Midbrain (tissue), 1 donor: ENCODE measurements around the gene KRTAP10-9.
"Not testable (repeated sequence)": the region's sequence is repeated elsewhere in the genome, so short reads cannot be mapped to it uniquely, and the experiment has no call there.

Experiments used
- DNase-seq: peaks from one replicate; lab custom pipeline; 2025; lab: John Stamatoyannopoulos, UW

KRTAP10-9 gene

GRCh38 chr21:44626673-44627143 lies at the start of gene KRTAP10-9:
Gene KRTAP10-9, plus strand, starts transcription at chr21:44627093. Its CDS starts 79 bp downstream, at chr21:44627172.
- DNase-seq = no peak

GRCh38 chr21:44578371-44579055 lies 48.4 kb upstream of the KRTAP10-9 start:
- no peak for DNase-seq

GRCh38 chr21:44579056-44579832 lies 47.6 kb upstream of the KRTAP10-9 start:
- no peak for DNase-seq

- no peak for DNase-seq
These were observed 47.1 kb upstream of the KRTAP10-9 start for GRCh38 chr21:44579833-44580144.

- not testable (repeated sequence) for DNase-seq
These were observed 46.6 kb upstream of the KRTAP10-9 start, which contains the start of gene KRTAP10-5 for GRCh38 chr21:44580231-44580821. Gene KRTAP10-5, minus strand, starts transcription at chr21:44580604. Its CDS starts 26 bp downstream, at chr21:44580578.

- no peak for DNase-seq
These were observed 45.7 kb upstream of the KRTAP10-9 start for GRCh38 chr21:44581158-44581557.

- DNase-seq = no peak
These were observed 44.8 kb upstream of the KRTAP10-9 start for GRCh38 chr21:44582055-44582454.

- DNase-seq = no peak
These were observed 43.6 kb upstream of the KRTAP10-9 start for GRCh38 chr21:44583089-44583799.

- DNase-seq = no peak
These were observed 43.1 kb upstream of the KRTAP10-9 start for GRCh38 chr21:44583800-44584147.

GRCh38 chr21:44585892-44586291 lies 41.0 kb upstream of the KRTAP10-9 start:
- no peak for DNase-seq

GRCh38 chr21:44589094-44589493 lies 37.8 kb upstream of the KRTAP10-9 start:
- no peak for DNase-seq

- no peak for DNase-seq
These were observed 37.1 kb upstream of the KRTAP10-9 start for GRCh38 chr21:44589586-44590305.

GRCh38 chr21:44590311-44590721 lies 36.6 kb upstream of the KRTAP10-9 start:
- DNase-seq = no peak

- not testable (repeated sequence) for DNase-seq
These were observed 35.7 kb upstream of the KRTAP10-9 start for GRCh38 chr21:44590897-44591800.

GRCh38 chr21:44591801-44592130 lies 35.1 kb upstream of the KRTAP10-9 start:
- not testable (repeated sequence) for DNase-seq

- DNase-seq = no peak
These were observed 34.2 kb upstream of the KRTAP10-9 start, which contains the start of gene KRTAP10-6 for GRCh38 chr21:44592446-44593311. Gene KRTAP10-6, minus strand, starts transcription at chr21:44592505. Its CDS starts 21 bp downstream, at chr21:44592484.

GRCh38 chr21:44593598-44594405 lies 33.1 kb upstream of the KRTAP10-9 start:
- DNase-seq = no peak

- DNase-seq = no peak
These were observed 32.4 kb upstream of the KRTAP10-9 start for GRCh38 chr21:44594406-44594916.
